Fibroblast of lung (primary cell): Measurements from ENCODE around the gene CCM2L.

Experiments
- EZH2 ChIP-seq: IDR thresholded peaks from 2 replicates; pipeline ENCODE4 v1.5.1; 2012; ENCODE audit warnings: low read length, control low read depth, mild to moderate bottlenecking; ENCODE audit errors: missing control alignments
- TF ChIP-seq, protein P1 (sequence below), 2 donors: IDR thresholded peaks in 1 of 2; conservative IDR thresholded peaks in 1 of 2; 1 replicate in 1 of 2; 2 replicates in 1 of 2; pipeline ENCODE4 v1.5.1; 2011 to 2012; ENCODE audit warnings: low read length in 2 of 2, control low read depth in 1 of 2, inconsistent platforms in 1 of 2, low read depth in 1 of 2, mild to moderate bottlenecking in 1 of 2

DNA sequence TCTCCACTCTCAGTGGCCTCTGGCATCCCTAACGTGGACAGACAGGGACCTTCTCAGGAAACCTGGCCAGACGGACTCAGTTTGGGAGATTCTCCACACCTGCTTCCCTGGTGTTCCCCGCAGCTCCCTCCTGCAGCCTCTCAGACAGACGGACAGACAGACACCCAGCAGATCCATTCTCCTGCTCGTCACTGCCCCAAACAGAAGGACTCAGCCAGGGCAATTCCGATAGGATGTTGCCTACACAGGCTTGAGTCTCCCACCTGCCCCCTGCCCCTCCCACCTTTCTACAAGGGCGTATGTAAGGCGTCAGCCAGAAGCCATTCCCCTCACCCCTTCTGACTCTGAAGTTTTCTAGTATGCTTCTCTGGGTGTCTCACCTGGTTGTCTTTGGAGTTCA, 428 bp downstream of the CCM2L start:
- TF ChIP-seq, protein P1, sequence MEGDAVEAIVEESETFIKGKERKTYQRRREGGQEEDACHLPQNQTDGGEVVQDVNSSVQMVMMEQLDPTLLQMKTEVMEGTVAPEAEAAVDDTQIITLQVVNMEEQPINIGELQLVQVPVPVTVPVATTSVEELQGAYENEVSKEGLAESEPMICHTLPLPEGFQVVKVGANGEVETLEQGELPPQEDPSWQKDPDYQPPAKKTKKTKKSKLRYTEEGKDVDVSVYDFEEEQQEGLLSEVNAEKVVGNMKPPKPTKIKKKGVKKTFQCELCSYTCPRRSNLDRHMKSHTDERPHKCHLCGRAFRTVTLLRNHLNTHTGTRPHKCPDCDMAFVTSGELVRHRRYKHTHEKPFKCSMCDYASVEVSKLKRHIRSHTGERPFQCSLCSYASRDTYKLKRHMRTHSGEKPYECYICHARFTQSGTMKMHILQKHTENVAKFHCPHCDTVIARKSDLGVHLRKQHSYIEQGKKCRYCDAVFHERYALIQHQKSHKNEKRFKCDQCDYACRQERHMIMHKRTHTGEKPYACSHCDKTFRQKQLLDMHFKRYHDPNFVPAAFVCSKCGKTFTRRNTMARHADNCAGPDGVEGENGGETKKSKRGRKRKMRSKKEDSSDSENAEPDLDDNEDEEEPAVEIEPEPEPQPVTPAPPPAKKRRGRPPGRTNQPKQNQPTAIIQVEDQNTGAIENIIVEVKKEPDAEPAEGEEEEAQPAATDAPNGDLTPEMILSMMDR (conservative IDR thresholded peaks at IDR 0.05 in 1 of 2, IDR thresholded peaks at IDR 0.05 in 1 of 2; ENCODE audit: low read depth in 1 of 2, low read length in 2 of 2): no peak
- TF ChIP-seq EZH2: no peak
